Measurements from ENCODE around the gene THADA.

GRCh38 chr2:43534569-43534968 is 61.3 kb downstream of the THADA start:
- TF ChIP-seq CTCF (IDR thresholded peaks at IDR 0.05; ENCODE audit: low read depth, low read length, poor library complexity, severe bottlenecking): no peak
- TF ChIP-seq EZH2phosphoT487 (IDR thresholded peaks at IDR 0.05; ENCODE audit: borderline replicate concordance, low read length): no peak

All from DOHH2 (cell line).